Aorta (tissue), 5 donors: ENCODE data around the gene IL4R. TPM values are rescaled to one million over a fixed set of nuclear protein-coding genes. Genes with fewer than 3 reads are reported as not detected.

Experiments
- ATAC-seq: fragments of 200-7000 bp; cut with Tn5 transposase; one replicate; pipeline ENCODE4 v1.9.1; 2022; ENCODE audit warnings: moderate library complexity; ENCODE audit not compliant: low FRiP score
- DNase-seq, 2 donors: peaks; one replicate each; pipeline ENCODE4 v3.0.0-alpha.2; 2020
- H3K27ac ChIP-seq, 2 donors: one replicate each; pipeline ENCODE4 v1.5.1; 2013; ENCODE audit warnings: low read length in 2 of 2, mild to moderate bottlenecking in 2 of 2, moderate library complexity in 2 of 2, control low read depth in 1 of 2, inconsistent platforms in 1 of 2, low read depth in 1 of 2
- H3K27me3 ChIP-seq, 2 donors: one replicate each; pipeline ENCODE4 v1.6.1; 2013; ENCODE audit warnings: control low read depth in 1 of 2, low read length in 1 of 2, mild to moderate bottlenecking in 1 of 2, moderate library complexity in 1 of 2; ENCODE audit not compliant: insufficient read depth in 2 of 2, control insufficient read depth in 1 of 2
- H3K36me3 ChIP-seq, 2 donors: one replicate each; pipeline ENCODE4 v1.6.1; 2013; ENCODE audit warnings: control low read depth in 1 of 2, low read length in 1 of 2, mild to moderate bottlenecking in 1 of 2; ENCODE audit not compliant: insufficient read depth in 2 of 2, control insufficient read depth in 1 of 2
- H3K4me1 ChIP-seq, 2 donors: one replicate each; pipeline ENCODE4 v1.6.1; 2013; ENCODE audit warnings: low read length in 2 of 2, control low read depth in 1 of 2, mild to moderate bottlenecking in 1 of 2, moderate library complexity in 1 of 2; ENCODE audit not compliant: insufficient read depth in 2 of 2, control insufficient read depth in 1 of 2
- H3K4me3 ChIP-seq, 2 donors: one replicate each; pipeline ENCODE4 v1.5.1; 2013; ENCODE audit warnings: low read length in 2 of 2, control low read depth in 1 of 2, mild to moderate bottlenecking in 1 of 2
- H3K9me3 ChIP-seq: one replicate; pipeline ENCODE4 v1.6.1; 2013; ENCODE audit warnings: mild to moderate bottlenecking, low read length; ENCODE audit not compliant: control insufficient read depth
- WGBS, 2 donors: extraction: QIAGEN DNeasy Blood & Tissue Kit; methylation state at CpG; one replicate each; pipeline ENCODE4 v1.1.7; 2013; 5-methylcytosine and 5-hydroxymethylcytosine counted together
- intact Hi-C, 2 donors: fragments of 100-400 bp; cut with DNase I; formaldehyde crosslinking; loops; one replicate each; pipeline versions ENCODE4 v1.14.2 to v1.15.0; 2022
- polyA plus RNA-seq, 2 donors: library from polyadenylated mRNA; stranded (reverse); fragments of 200-250 nt; gene quantifications; one replicate each; pipeline ENCODE4 v1.2.3, GENCODE V29; 2013
- total RNA-seq, 2 donors: library from RNA; stranded (reverse); fragmentation: NEBNext Ultra II Directional; extraction: Animal tissue kit (Norgen Biotek cat#: 25700); gene quantifications; one replicate each; pipeline ENCODE4 v1.2.1, GENCODE V29; 2021
- donor health status: healthy with polysubstance abuse.
- donor health status: Bipolar disorder and iron deficiency.
- donor health status: DM: no; HTN: no; CAD: no.
- donor health status: DM: no; HTN: no; CAD: no.
- donor health status: DM: yes; HTN: yes; CAD: no.

Gene IL4R
- total and polyA plus RNA-seq, 4 donors = 7.5 to 138 (median 71.2) TPM

GRCh38 chr16:27293343-27293742, 20.4 kb upstream of the IL4R start:
- WGBS, 2 donors = 56% methylated on average over 5 of the region's 5 CpGs
- no peaks in the 10 kb centered on the region for H3K27me3 ChIP-seq
- ATAC-seq = no peak
- H3K36me3 ChIP-seq = no peaks in the 10 kb centered on the region
- H3K4me1 ChIP-seq = no peaks in the 10 kb centered on the region
- intact Hi-C loops = no loop called here
- H3K27ac ChIP-seq = no peak overlapping the region
- H3K9me3 ChIP-seq = no peaks in the 10 kb centered on the region
- DNase-seq = no peak
- no peak overlapping the region for H3K4me3 ChIP-seq

GRCh38 chr16:27298132-27298531, 15.6 kb upstream of the IL4R start:
- Histone ChIP-seq H3K4me1 (no peaks in the 10 kb centered on the region), H3K36me3 (no peaks in the 10 kb centered on the region), H3K27ac (no peak overlapping the region), H3K4me3 (no peak overlapping the region), H3K27me3 (no peaks in the 10 kb centered on the region), H3K9me3 (no peaks in the 10 kb centered on the region)
- no peak for ATAC-seq
- DNase-seq = no peak
- intact Hi-C loops = no loop called here
- WGBS, 2 donors = 94 to 97% methylated on average over 5 of the region's 5 CpGs

GRCh38 chr16:27301236-27301861, 12.4 kb upstream of the IL4R start:
- 91 to 92% methylated on average over 3 of the region's 3 CpGs for WGBS, 2 donors
- H3K36me3 ChIP-seq = no peaks in the 10 kb centered on the region
- ATAC-seq (no peak), DNase-seq (no peak)
- no peak overlapping the region for H3K27ac ChIP-seq
- H3K4me3 ChIP-seq = no peak overlapping the region
- H3K27me3 ChIP-seq = no peaks in the 10 kb centered on the region
- intact Hi-C loops = no loop called here
- H3K4me1 ChIP-seq = no peaks in the 10 kb centered on the region
- no peaks in the 10 kb centered on the region for H3K9me3 ChIP-seq

- Histone ChIP-seq H3K4me3 (no peak overlapping the region), H3K4me1 (no peaks in the 10 kb centered on the region), H3K27ac (no peak overlapping the region), H3K27me3 (no peaks in the 10 kb centered on the region), H3K9me3 (no peaks in the 10 kb centered on the region), H3K36me3 (no peaks in the 10 kb centered on the region)
- no peak for ATAC-seq
- intact Hi-C loops = no loop called here
- no peak for DNase-seq
- WGBS, 2 donors = 86 to 87% methylated on average over 3 of the region's 3 CpGs
Measured at GRCh38 chr16:27302126-27302525, 11.6 kb upstream of the IL4R start.

GRCh38 chr16:27303256-27304100, 10.3 kb upstream of the IL4R start:
- intact Hi-C loops = no loop called here
- H3K27me3 ChIP-seq = no peaks in the 10 kb centered on the region
- no peak for ATAC-seq
- WGBS, 2 donors = 73 to 76% methylated on average over 12 of the region's 12 CpGs
- no peaks in the 10 kb centered on the region for H3K4me1 ChIP-seq
- no peak overlapping the region for H3K27ac ChIP-seq
- no peaks in the 10 kb centered on the region for H3K9me3 ChIP-seq
- H3K36me3 ChIP-seq = no peaks in the 10 kb centered on the region
- H3K4me3 ChIP-seq = no peak overlapping the region
- DNase-seq = no peak

GRCh38 chr16:27304102-27304501, 9.7 kb upstream of the IL4R start:
- H3K27ac ChIP-seq = no peak overlapping the region
- H3K4me3 ChIP-seq = no peak overlapping the region
- no peaks in the 10 kb centered on the region for H3K27me3 ChIP-seq
- H3K4me1 ChIP-seq = no peaks in the 10 kb centered on the region
- no peaks in the 10 kb centered on the region for H3K9me3 ChIP-seq
- ATAC-seq (no peak), DNase-seq (no peak)
- H3K36me3 ChIP-seq = no peaks in the 10 kb centered on the region
- intact Hi-C loops = no loop called here
- 71 to 75% methylated on average over 2 of the region's 2 CpGs for WGBS, 2 donors

- Histone ChIP-seq H3K27me3 (no peaks in the 10 kb centered on the region), H3K36me3 (no peaks in the 10 kb centered on the region), H3K9me3 (no peaks in the 10 kb centered on the region), H3K4me1 (no peaks in the 10 kb centered on the region), H3K4me3 (no peak overlapping the region), H3K27ac (no peak overlapping the region)
- ATAC-seq (no peak), DNase-seq (no peak)
- intact Hi-C loops = no loop called here
- 55 to 56% methylated on average over 5 of the region's 5 CpGs for WGBS, 2 donors
Measured at GRCh38 chr16:27304881-27305745, 8.7 kb upstream of the IL4R start.

GRCh38 chr16:27305839-27306442, 7.8 kb upstream of the IL4R start:
- no peak for DNase-seq
- Histone ChIP-seq H3K4me3 (no peak overlapping the region), H3K36me3 (no peaks in the 10 kb centered on the region), H3K27ac (no peak overlapping the region), H3K27me3 (no peaks in the 10 kb centered on the region), H3K4me1 (no peaks in the 10 kb centered on the region), H3K9me3 (no peaks in the 10 kb centered on the region)
- intact Hi-C loops = no loop called here
- ATAC-seq = no peak
- 91 to 97% methylated on average over 9 of the region's 9 CpGs for WGBS, 2 donors
